GM12874 (cell line): ENCODE data around the gene HSPA1A.

Source experiments
- TF ChIP-seq, protein P1 (sequence below): IDR thresholded peaks from 2 replicates; pipeline ENCODE4 v1.5.1; 2011; ENCODE audit warnings: low read depth, mild to moderate bottlenecking, control low read depth, low read length, moderate library complexity; ENCODE audit not compliant: insufficient read depth

Gene HSPA1A

DNA sequence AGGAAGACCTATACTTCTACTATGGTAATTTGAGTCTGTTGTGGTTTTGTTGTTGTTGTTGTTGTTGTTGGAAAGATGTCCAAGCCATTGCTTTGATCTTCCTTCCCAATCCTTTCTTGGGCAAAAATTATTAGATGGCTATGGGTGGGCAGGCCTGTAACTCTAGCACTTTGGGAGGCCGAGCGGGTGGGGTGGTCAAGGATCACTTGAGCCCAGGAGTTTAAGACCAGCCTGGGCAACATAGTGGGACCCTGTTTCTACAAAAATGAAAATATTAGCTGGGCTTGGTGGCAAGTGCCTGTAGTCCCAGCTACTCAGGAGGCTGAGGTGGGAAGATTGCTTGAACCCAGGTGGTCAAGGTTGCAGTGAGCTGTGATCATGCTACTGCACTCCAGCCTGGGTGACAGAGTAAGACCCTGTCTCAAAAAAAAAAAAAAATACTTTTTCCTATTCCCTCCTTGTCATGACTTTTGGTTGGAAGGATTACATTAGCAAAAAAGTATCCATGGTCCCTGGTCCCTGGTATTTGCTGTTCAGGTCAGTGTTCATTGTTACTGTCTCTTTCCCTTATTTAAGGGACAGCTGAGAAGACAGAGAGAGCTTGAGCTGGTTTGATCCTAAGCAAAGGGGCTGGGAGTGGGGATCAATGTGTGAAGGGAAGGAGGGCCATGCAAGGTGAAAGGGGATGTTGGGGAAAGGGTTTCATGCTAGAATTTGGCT is 35.6 kb downstream of the HSPA1A start:
- TF ChIP-seq, protein P1, sequence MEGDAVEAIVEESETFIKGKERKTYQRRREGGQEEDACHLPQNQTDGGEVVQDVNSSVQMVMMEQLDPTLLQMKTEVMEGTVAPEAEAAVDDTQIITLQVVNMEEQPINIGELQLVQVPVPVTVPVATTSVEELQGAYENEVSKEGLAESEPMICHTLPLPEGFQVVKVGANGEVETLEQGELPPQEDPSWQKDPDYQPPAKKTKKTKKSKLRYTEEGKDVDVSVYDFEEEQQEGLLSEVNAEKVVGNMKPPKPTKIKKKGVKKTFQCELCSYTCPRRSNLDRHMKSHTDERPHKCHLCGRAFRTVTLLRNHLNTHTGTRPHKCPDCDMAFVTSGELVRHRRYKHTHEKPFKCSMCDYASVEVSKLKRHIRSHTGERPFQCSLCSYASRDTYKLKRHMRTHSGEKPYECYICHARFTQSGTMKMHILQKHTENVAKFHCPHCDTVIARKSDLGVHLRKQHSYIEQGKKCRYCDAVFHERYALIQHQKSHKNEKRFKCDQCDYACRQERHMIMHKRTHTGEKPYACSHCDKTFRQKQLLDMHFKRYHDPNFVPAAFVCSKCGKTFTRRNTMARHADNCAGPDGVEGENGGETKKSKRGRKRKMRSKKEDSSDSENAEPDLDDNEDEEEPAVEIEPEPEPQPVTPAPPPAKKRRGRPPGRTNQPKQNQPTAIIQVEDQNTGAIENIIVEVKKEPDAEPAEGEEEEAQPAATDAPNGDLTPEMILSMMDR = no peak

DNA sequence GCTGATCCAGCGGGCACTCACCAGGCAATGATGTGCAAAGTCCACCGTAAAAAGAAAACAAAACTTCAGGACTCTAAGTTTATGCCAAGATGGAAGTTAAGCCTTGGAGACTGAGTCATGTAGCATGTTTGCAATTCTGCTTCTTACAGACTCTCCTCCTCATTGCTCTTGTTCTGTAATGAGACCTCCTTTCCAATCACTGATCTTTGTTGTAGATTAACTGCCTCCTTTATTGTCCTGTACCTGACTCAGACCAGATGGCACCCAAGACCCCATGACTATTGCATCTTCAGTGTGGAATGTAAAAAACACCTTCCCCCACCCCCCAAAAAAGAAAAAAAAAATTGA is 36.1 kb downstream of the HSPA1A start:
- TF ChIP-seq, protein P1 = no peak

DNA sequence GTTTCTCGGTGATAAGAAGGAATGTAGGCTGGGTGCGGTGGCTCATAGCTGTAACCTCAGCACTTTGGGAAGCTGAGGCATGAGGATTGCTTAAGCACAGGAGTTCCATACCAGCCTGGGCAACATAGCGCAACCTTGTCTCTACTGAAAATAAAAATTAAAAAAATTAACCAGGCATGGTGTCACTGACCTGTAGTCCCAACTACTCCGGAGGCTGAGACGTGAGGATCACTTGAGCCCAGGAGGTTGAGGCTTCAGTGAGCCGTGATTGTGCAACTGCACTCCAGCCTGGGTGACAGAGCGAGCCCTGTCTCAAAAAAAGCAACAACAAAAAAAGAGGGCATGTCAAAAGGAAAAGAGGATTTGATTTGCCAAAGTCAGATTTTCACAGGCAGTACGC is 43.4 kb downstream of the HSPA1A start:
- TF ChIP-seq, protein P1 = no peak

DNA sequence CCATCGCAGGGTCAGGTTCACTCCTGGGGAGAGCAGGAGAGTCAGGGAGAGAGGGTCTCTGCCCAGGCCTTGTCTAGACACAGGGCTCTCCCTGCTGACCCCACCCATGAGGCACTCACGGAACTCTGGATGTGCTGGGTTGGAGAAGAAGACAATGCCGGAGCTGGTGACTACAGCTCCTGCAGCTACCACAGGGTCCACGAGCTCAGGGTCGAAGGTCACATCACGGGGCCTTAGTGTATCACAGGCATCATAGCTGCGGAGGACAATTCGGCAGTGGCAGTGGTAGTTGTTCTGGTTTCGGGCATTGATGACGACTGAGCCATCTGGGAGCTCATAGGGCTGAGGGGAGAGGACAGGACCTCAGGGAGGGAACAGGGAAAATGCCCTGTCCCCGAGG is 44.6 kb downstream of the HSPA1A start:
- TF ChIP-seq, protein P1 = no peak

DNA sequence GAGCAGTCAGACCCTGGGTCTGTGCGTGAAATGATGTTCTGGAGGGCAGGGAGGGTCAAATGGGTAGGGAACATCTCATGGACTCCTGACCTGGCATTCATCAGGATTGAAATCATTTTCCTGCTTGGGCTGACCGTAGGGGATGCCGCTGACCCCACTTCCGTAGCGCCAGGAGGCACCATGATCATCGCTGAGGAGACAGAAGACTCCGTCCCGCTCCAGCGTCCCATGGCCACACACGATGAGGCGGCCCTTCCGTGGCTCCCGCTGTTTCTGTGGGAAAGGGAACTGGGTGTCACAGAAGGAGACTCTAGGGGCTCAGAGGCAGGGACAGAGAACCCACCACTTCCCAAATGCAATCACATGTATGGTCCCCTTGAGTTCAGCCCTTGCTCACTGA is 45.0 kb downstream of the HSPA1A start:
- TF ChIP-seq, protein P1 = no peak

DNA sequence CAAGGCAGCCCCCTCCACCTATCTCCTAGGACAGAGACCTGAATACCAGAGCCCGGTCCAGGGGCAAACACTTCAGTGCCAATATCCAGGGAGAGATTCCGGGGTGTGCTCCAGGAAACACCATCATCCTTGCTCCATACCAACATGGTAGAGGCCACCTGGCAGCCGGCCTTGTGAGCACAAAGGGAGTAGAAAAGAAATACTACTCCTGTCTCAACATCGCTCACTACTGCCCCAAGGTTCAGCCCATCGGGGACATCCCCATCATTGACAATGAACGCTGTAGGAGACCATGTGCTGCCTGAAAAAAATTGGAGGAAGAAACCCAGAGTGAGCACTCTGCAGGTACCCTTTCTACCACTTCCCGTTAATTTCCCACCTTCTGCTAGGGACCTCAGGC is 45.8 kb downstream of the HSPA1A start:
- TF ChIP-seq, protein P1 = no peak

DNA sequence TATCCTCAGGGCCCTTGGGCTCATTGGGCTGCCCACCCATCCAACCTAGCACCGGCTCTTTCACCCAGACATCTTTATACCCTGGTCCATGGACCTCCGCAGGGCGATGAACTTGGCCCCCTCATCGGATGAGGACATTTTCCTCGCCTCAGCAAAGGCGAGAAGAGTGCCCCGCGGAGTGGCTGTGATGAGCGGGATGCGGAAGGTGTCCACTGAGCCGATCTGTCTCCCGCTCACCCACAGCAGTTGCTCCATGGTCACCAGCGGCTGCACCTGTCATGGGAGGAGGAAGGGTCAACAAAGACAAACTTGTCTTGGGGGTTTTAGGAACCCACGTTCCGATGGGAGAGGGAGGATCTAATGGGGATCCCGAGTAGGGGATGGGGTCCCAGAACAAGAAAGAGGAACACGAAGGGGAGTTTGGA is 46.6 kb downstream of the HSPA1A start:
- TF ChIP-seq, protein P1 = no peak
